Thyroid gland (tissue), 4 donors: ENCODE measurements around the gene FKBP3. TPM values are rescaled to one million over a fixed set of nuclear protein-coding genes. Genes with fewer than 3 reads are reported as not detected.

Experiments
- DNase-seq, 2 donors: peaks; one replicate each; pipeline ENCODE4 v3.0.0-alpha.2; 2019
- H3K27ac ChIP-seq, 3 donors: fragments of 200-600 bp; sonication (generic); 1 replicate in 2 of 3; 2 replicates in 1 of 3; pipeline ENCODE4 v1.5.1; 2016 to 2019; ENCODE audit warnings: mild to moderate bottlenecking in 1 of 3, moderate library complexity in 1 of 3
- H3K27me3 ChIP-seq: fragments of 200-600 bp; sonication (generic); one replicate; pipeline ENCODE4 v1.5.1; 2019
- H3K36me3 ChIP-seq, 2 donors: fragments of 200-600 bp; sonication (generic); one replicate each; pipeline ENCODE4 v1.5.1; 2016 to 2019
- H3K4me1 ChIP-seq, 2 donors: fragments of 200-600 bp; sonication (generic); one replicate each; pipeline ENCODE4 v1.5.1; 2017 to 2019
- H3K4me3 ChIP-seq, 3 donors: fragments of 200-600 bp; sonication (generic); replicated peaks in 1 of 3; 1 replicate in 2 of 3; 2 replicates in 1 of 3; pipeline ENCODE4 v1.5.1; 2016; ENCODE audit warnings: mild to moderate bottlenecking in 1 of 3
- H3K9me3 ChIP-seq: fragments of 200-600 bp; sonication (generic); one replicate; pipeline ENCODE4 v1.5.1; 2017
- POLR2A ChIP-seq, 2 donors: fragments of 450-650 bp; IDR thresholded peaks; one replicate each; pipeline ENCODE4 v1.6.1; 2017; ENCODE audit warnings: antibody characterized with exemption in 2 of 2, mild to moderate bottlenecking in 2 of 2, moderate library complexity in 1 of 2
- WGBS, 2 donors: methylation state at CpG; one replicate each; pipeline ENCODE4 v1.1.5; 2017; 5-methylcytosine and 5-hydroxymethylcytosine counted together
- intact Hi-C: fragments of 100-400 bp; cut with DNase I; formaldehyde crosslinking; loops from one replicate; pipeline ENCODE4 v1.15.1; 2023
- total RNA-seq, 4 donors: library from RNA; depleted of rRNA; stranded (reverse); fragments of >200 nt; gene quantifications; one replicate each; pipeline ENCODE4 v1.2.3, GENCODE V29; 2016
- TF ChIP-seq, protein P1 (sequence below), 6 experiments: fragments of 200-600 bp in 3 of 6; fragments of 450-650 bp in 3 of 6; sonication (generic) in 3 of 6; IDR thresholded peaks; one replicate each; pipeline ENCODE4 v1.5.1; 2016 to 2019; ENCODE audit warnings: antibody characterized with exemption in 6 of 6, mild to moderate bottlenecking in 2 of 6, inconsistent platforms in 1 of 6, moderate library complexity in 1 of 6

The FKBP3 gene
- total RNA-seq, 4 donors from 2014 or later, result 12.3 to 45.1 (median 40.9) TPM

DNA sequence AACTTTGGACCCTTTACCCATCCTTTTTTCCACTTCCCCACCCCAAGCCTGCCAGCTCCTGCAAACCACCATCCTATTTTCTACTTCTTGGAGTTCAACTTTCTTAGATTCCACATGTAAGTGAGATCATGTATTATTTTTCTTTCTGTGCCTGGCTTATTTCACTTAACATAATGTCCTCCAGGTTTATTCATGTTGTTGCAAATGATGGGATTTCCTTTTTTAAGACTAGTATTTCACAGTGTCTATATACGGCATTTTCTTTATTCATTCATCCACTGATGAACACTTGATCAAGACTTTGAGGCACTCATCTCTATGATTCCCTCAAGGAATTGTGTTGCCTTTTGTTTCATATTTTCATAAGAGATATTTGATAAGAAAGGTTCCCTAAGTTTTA lies 56.0 kb downstream of the FKBP3 start:
- intact Hi-C loops, result no loop called here
- Histone ChIP-seq H3K27ac (no peak overlapping the region), H3K9me3 (no peaks in the 10 kb centered on the region), H3K4me3 (no peak overlapping the region), H3K4me1 (peaks cover 0 to 1% of the 10 kb centered on the region in 2 donors), H3K27me3 (no peaks in the 10 kb centered on the region), H3K36me3 (peaks cover 0 to 3% of the 10 kb centered on the region in 2 donors)
- no peak for DNase-seq
- WGBS, 2 donors, result 87 to 93% methylated on average over 1 of the region's 1 CpG
- no peak for TF ChIP-seq POLR2A (IDR thresholded peaks at IDR 0.05)
- TF ChIP-seq, protein P1, sequence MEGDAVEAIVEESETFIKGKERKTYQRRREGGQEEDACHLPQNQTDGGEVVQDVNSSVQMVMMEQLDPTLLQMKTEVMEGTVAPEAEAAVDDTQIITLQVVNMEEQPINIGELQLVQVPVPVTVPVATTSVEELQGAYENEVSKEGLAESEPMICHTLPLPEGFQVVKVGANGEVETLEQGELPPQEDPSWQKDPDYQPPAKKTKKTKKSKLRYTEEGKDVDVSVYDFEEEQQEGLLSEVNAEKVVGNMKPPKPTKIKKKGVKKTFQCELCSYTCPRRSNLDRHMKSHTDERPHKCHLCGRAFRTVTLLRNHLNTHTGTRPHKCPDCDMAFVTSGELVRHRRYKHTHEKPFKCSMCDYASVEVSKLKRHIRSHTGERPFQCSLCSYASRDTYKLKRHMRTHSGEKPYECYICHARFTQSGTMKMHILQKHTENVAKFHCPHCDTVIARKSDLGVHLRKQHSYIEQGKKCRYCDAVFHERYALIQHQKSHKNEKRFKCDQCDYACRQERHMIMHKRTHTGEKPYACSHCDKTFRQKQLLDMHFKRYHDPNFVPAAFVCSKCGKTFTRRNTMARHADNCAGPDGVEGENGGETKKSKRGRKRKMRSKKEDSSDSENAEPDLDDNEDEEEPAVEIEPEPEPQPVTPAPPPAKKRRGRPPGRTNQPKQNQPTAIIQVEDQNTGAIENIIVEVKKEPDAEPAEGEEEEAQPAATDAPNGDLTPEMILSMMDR (IDR thresholded peaks at IDR 0.05), result no peak

- Histone ChIP-seq H3K27ac (no peak overlapping the region), H3K9me3 (no peaks in the 10 kb centered on the region), H3K36me3 (peaks cover 0 to 5% of the 10 kb centered on the region in 2 donors), H3K4me3 (no peak overlapping the region), H3K4me1 (no peaks in the 10 kb centered on the region), H3K27me3 (no peaks in the 10 kb centered on the region)
- DNase-seq, result no peak
- intact Hi-C loops, result no loop called here
- 91 to 96% methylated on average over 5 of the region's 5 CpGs for WGBS, 2 donors
- TF ChIP-seq, protein P1 (IDR thresholded peaks at IDR 0.05), result no peak
- no peak for TF ChIP-seq POLR2A (IDR thresholded peaks at IDR 0.05)
These were observed 60.9 kb downstream of the FKBP3 start for GRCh38 chr14:45073231-45073879.

- intact Hi-C loops, result no loop called here
- no peak for TF ChIP-seq POLR2A (IDR thresholded peaks at IDR 0.05)
- no peak for DNase-seq
- Histone ChIP-seq H3K4me3 (no peak overlapping the region), H3K4me1 (no peaks in the 10 kb centered on the region), H3K9me3 (no peaks in the 10 kb centered on the region), H3K27ac (no peak overlapping the region), H3K36me3 (peaks cover 0 to 5% of the 10 kb centered on the region in 2 donors), H3K27me3 (no peaks in the 10 kb centered on the region)
- WGBS, 2 donors, result 94 to 97% methylated on average over 6 of the region's 6 CpGs
These were observed 62.2 kb downstream of the FKBP3 start for GRCh38 chr14:45072126-45072525.

DNA sequence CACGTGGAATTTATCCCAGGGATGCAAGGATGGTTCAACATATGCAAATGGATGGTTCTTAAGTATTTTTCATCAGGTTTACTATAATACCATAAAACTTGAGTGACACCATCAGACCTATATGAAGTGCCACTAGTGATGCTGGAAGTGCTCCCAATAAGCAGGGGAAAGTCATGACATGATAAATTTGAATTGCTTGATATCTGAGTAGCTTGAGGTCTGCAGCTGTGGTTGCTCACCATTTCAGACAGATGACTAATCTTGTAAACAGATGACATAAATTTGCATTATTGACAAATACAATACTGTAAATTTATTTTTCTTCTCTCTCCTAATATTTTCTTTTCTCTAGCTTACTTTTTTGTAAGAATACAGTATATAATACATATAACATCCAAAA lies 64.1 kb downstream of the FKBP3 start:
- no peak for DNase-seq
- peaks cover 0 to 5% of the 10 kb centered on the region in 2 donors for H3K36me3 ChIP-seq
- no peak overlapping the region for H3K27ac ChIP-seq
- WGBS, 2 donors, result 96 to 100% methylated on average over 1 of the region's 1 CpG
- intact Hi-C loops, result no loop called here
- H3K9me3 ChIP-seq, result no peaks in the 10 kb centered on the region
- TF ChIP-seq, protein P1 (IDR thresholded peaks at IDR 0.05), result no peak
- no peak for TF ChIP-seq POLR2A (IDR thresholded peaks at IDR 0.05)
- no peak overlapping the region for H3K4me3 ChIP-seq
- no peaks in the 10 kb centered on the region for H3K27me3 ChIP-seq
- no peaks in the 10 kb centered on the region for H3K4me1 ChIP-seq

GRCh38 chr14:45068396-45068795 lies 65.9 kb downstream of the FKBP3 start:
- Histone ChIP-seq H3K4me1 (no peaks in the 10 kb centered on the region), H3K27me3 (no peaks in the 10 kb centered on the region), H3K9me3 (no peaks in the 10 kb centered on the region), H3K36me3 (peaks cover 0 to 4% of the 10 kb centered on the region in 2 donors), H3K27ac (no peak overlapping the region), H3K4me3 (no peak overlapping the region)
- TF ChIP-seq, protein P1 (IDR thresholded peaks at IDR 0.05), result no peak
- no peak for TF ChIP-seq POLR2A (IDR thresholded peaks at IDR 0.05)
- intact Hi-C loops, result no loop called here
- WGBS, 2 donors, result 93 to 98% methylated on average over 3 of the region's 3 CpGs
- DNase-seq, result no peak
